SU-DHL-6 (cell line): ENCODE results near the gene RGS3.

Source experiments
- H2AFZ ChIP-seq: fragments of 200-600 bp; sonication (generic); 2 replicates; pipeline ENCODE4 v1.6.1; 2014; ENCODE audit warnings: low read depth, mild to moderate bottlenecking, moderate library complexity, mixed read lengths, antibody characterized with exemption, low read length; ENCODE audit not compliant: severe bottlenecking
- H3F3A ChIP-seq: fragments of 200-600 bp; shearing (Covaris generic); 2 replicates; pipeline ENCODE4 v1.6.0; 2016; ENCODE audit warnings: antibody characterized with exemption, mild to moderate bottlenecking; ENCODE audit not compliant: insufficient read depth
- H3K27ac ChIP-seq: fragments of 200-600 bp; sonication (generic); 2 replicates; pipeline ENCODE4 v1.5.1; 2016; ENCODE audit warnings: low read depth, mild to moderate bottlenecking, low read length, moderate library complexity, mixed read lengths
- H3K27me3 ChIP-seq: fragments of 200-600 bp; sonication (generic), shearing (Covaris generic); 2 replicates; pipeline ENCODE4 v1.6.0; 2014; ENCODE audit warnings: mild to moderate bottlenecking, low read length
- H3K36me3 ChIP-seq: fragments of 200-600 bp; sonication (generic); 2 replicates; pipeline ENCODE4 v1.6.1; 2014; ENCODE audit warnings: mild to moderate bottlenecking, low read length, mixed read lengths
- H3K4me2 ChIP-seq: fragments of 300-600, 200-600 bp; shearing (Covaris generic), sonication (generic); 2 replicates; pipeline ENCODE4 v1.6.0; 2014; ENCODE audit warnings: low read length, low read depth, mild to moderate bottlenecking; ENCODE audit not compliant: poor library complexity, severe bottlenecking
- H3K4me3 ChIP-seq: fragments of 200-600 bp; sonication (generic); 2 replicates; pipeline ENCODE4 v1.5.1; 2014; ENCODE audit warnings: antibody characterized with exemption, low read length, mild to moderate bottlenecking, mixed read lengths; ENCODE audit not compliant: insufficient read depth, poor library complexity, severe bottlenecking
- H3K79me2 ChIP-seq: fragments of 200-600 bp; sonication (generic); 2 replicates; pipeline ENCODE4 v1.6.1; 2014; ENCODE audit warnings: mild to moderate bottlenecking, low read length, moderate library complexity; ENCODE audit not compliant: insufficient read depth
- H3K9ac ChIP-seq: fragments of 200-600 bp; sonication (generic); 2 replicates; pipeline ENCODE4 v1.7.0; 2014; ENCODE audit warnings: mild to moderate bottlenecking, low read length
- H3K9me2 ChIP-seq: fragments of 200-600 bp; sonication (generic); replicated peaks from 2 replicates; pipeline ENCODE4 v1.6.1; 2014; ENCODE audit warnings: low read length; ENCODE audit not compliant: insufficient read depth
- H3K9me3 ChIP-seq: fragments of 200-600 bp; sonication (generic); 2 replicates; pipeline ENCODE4 v1.6.1; 2014; ENCODE audit warnings: low read length, mixed read lengths; ENCODE audit not compliant: insufficient read depth
- H4K20me1 ChIP-seq: fragments of 200-600 bp; sonication (generic); 2 replicates; pipeline ENCODE4 v1.6.1; 2014; ENCODE audit warnings: low read depth, mild to moderate bottlenecking, antibody characterized with exemption, low read length, moderate library complexity, mixed read lengths
- CTCF ChIP-seq: fragments of 200-600 bp; sonication (generic); IDR thresholded peaks from one replicate; pipeline ENCODE4 v1.5.1; 2017; ENCODE audit warnings: antibody characterized with exemption, mild to moderate bottlenecking, low read length, moderate library complexity; ENCODE audit not compliant: insufficient read depth, poor library complexity, severe bottlenecking
- EZH2phosphoT487 ChIP-seq: fragments of 200-600 bp; sonication (generic), shearing (Covaris generic); conservative IDR thresholded peaks from 2 replicates; pipeline ENCODE4 v1.6.1; 2018; ENCODE audit warnings: mild to moderate bottlenecking, antibody characterized with exemption, low read length, moderate library complexity, mixed read lengths

The RGS3 gene

GRCh38 chr9:113542006-113542405 lies 78.5 kb downstream of the RGS3 start:
- TF ChIP-seq CTCF: no peak
- TF ChIP-seq EZH2phosphoT487: no peak
- H3K27me3 ChIP-seq: no peaks in the 10 kb centered on the region
- no peak overlapping the region for H3K4me2 ChIP-seq
- H2AFZ ChIP-seq: no peak overlapping the region
- no peak overlapping the region for H3K4me3 ChIP-seq
- H3K9me2 ChIP-seq: no peaks in the 10 kb centered on the region
- no peak overlapping the region for H3K9ac ChIP-seq
- no peaks in the 10 kb centered on the region for H3K36me3 ChIP-seq
- H3K79me2 ChIP-seq: no peaks in the 10 kb centered on the region
- no peak overlapping the region for H3K27ac ChIP-seq
- H4K20me1 ChIP-seq: no peaks in the 10 kb centered on the region
- H3K9me3 ChIP-seq: no peaks in the 10 kb centered on the region
- H3F3A ChIP-seq: no peaks in the 10 kb centered on the region

DNA sequence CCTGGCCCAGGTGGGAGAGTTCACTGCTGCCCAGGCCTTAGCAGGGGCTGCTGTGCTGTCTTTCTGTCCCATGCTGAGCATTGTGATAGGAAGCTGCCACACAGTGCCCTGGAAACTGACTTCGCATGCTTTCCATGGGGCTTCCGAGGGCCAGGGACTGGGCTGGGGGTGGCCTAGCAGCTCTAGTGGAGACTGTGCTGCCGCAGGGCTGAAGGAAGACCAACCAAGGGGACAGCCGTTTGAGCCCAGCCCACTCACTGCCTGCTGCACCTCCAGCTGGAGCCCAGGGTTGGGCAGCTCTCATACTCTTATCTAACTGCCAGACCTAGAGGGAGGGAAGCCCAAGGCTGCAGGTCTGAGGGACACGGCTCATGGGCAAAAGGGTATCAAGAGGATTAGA lies 79.2 kb downstream of the RGS3 start:
- Histone ChIP-seq H3K79me2 (no peaks in the 10 kb centered on the region), H3K27ac (no peak overlapping the region), H3K4me2 (no peak overlapping the region), H3K36me3 (no peaks in the 10 kb centered on the region), H4K20me1 (no peaks in the 10 kb centered on the region), H3F3A (no peaks in the 10 kb centered on the region), H3K9me2 (no peaks in the 10 kb centered on the region), H2AFZ (no peak overlapping the region), H3K9me3 (no peaks in the 10 kb centered on the region), H3K27me3 (no peaks in the 10 kb centered on the region), H3K9ac (no peak overlapping the region), H3K4me3 (no peak overlapping the region)
- TF ChIP-seq CTCF (no peak), EZH2phosphoT487 (no peak)

DNA sequence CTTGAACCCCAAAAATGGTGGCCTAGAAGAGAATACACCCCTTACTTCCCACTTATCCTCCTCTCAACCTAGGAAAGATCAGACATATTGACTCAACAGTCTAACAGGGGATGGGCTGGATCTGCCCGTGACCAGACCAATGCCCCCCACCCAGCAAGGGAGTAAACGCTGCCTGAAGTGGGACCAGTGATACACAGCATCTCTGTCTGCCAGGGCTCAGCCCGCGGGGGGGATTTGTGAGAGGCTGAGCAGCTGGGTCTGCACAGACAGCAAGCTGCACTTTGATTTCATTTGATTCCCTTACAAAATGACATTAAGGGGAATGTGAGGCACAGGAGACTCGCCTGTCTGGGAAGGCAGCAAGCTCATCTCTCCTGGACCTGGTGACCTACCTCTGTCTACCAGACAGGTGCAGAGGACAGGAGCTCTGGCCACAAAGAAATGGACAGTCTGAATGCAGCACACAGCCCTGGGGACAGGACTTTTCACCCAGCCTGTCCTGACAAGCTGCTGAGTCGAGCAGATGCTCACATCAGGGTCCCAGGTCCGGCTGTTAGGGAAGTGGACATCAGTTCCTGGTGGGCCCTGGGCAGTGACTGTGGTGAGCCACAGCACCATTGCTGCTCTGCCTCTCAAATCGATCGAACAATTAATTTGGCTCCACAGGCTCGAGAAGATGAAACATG lies 79.9 kb downstream of the RGS3 start:
- no peak overlapping the region for H3K27ac ChIP-seq
- no peak overlapping the region for H2AFZ ChIP-seq
- H3K4me3 ChIP-seq: no peak overlapping the region
- H3K9ac ChIP-seq: no peak overlapping the region
- no peaks in the 10 kb centered on the region for H3K27me3 ChIP-seq
- no peaks in the 10 kb centered on the region for H3K9me2 ChIP-seq
- no peaks in the 10 kb centered on the region for H3F3A ChIP-seq
- H3K79me2 ChIP-seq: no peaks in the 10 kb centered on the region
- H4K20me1 ChIP-seq: no peaks in the 10 kb centered on the region
- H3K4me2 ChIP-seq: no peak overlapping the region
- no peaks in the 10 kb centered on the region for H3K9me3 ChIP-seq
- TF ChIP-seq EZH2phosphoT487 (no peak), CTCF (no peak)
- H3K36me3 ChIP-seq: no peaks in the 10 kb centered on the region
